ENCODE results near the gene EMCN. TPM values are rescaled to one million over a fixed set of nuclear protein-coding genes. Genes with fewer than 3 reads are reported as not detected.

The EMCN gene
- total RNA-seq, 1 experiment from 2014 or later: not detected

DNA sequence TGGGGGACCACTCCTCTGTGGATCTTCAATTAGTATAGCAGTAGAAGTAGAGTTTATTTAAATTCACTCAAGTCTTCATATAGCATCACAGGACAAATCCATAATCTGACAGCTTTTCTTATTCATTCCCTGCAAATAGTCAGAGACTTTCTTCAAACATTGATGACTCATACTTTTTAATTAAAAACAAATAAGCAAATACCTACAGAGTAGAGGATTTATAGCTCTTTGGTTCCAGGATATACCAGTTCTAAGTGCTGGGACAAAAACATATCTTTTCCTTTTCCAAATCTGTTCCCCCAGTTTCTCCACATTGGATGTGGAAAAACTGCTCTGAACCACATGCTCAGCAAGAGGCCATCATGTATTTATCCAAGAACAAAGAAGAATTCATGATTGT is 24.1 kb downstream of the EMCN start:
- TF ChIP-seq TCF7L2 (IDR thresholded peaks at IDR 0.05; ENCODE audit: low read depth, low read length) (no peak), POLR2AphosphoS5 (IDR thresholded peaks at IDR 0.05; ENCODE audit: low read depth, low read length) (no peak), SIN3A (IDR thresholded peaks at IDR 0.05; ENCODE audit: borderline replicate concordance, insufficient read depth, low read depth, low read length) (no peak)
- TF ChIP-seq, protein P1, sequence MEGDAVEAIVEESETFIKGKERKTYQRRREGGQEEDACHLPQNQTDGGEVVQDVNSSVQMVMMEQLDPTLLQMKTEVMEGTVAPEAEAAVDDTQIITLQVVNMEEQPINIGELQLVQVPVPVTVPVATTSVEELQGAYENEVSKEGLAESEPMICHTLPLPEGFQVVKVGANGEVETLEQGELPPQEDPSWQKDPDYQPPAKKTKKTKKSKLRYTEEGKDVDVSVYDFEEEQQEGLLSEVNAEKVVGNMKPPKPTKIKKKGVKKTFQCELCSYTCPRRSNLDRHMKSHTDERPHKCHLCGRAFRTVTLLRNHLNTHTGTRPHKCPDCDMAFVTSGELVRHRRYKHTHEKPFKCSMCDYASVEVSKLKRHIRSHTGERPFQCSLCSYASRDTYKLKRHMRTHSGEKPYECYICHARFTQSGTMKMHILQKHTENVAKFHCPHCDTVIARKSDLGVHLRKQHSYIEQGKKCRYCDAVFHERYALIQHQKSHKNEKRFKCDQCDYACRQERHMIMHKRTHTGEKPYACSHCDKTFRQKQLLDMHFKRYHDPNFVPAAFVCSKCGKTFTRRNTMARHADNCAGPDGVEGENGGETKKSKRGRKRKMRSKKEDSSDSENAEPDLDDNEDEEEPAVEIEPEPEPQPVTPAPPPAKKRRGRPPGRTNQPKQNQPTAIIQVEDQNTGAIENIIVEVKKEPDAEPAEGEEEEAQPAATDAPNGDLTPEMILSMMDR (IDR thresholded peaks at IDR 0.05): no peak
- TF ChIP-seq, protein P2, sequence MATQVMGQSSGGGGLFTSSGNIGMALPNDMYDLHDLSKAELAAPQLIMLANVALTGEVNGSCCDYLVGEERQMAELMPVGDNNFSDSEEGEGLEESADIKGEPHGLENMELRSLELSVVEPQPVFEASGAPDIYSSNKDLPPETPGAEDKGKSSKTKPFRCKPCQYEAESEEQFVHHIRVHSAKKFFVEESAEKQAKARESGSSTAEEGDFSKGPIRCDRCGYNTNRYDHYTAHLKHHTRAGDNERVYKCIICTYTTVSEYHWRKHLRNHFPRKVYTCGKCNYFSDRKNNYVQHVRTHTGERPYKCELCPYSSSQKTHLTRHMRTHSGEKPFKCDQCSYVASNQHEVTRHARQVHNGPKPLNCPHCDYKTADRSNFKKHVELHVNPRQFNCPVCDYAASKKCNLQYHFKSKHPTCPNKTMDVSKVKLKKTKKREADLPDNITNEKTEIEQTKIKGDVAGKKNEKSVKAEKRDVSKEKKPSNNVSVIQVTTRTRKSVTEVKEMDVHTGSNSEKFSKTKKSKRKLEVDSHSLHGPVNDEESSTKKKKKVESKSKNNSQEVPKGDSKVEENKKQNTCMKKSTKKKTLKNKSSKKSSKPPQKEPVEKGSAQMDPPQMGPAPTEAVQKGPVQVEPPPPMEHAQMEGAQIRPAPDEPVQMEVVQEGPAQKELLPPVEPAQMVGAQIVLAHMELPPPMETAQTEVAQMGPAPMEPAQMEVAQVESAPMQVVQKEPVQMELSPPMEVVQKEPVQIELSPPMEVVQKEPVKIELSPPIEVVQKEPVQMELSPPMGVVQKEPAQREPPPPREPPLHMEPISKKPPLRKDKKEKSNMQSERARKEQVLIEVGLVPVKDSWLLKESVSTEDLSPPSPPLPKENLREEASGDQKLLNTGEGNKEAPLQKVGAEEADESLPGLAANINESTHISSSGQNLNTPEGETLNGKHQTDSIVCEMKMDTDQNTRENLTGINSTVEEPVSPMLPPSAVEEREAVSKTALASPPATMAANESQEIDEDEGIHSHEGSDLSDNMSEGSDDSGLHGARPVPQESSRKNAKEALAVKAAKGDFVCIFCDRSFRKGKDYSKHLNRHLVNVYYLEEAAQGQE (IDR thresholded peaks at IDR 0.05; ENCODE audit: insufficient read depth in 1 of 2, low read depth in 2 of 2, low read length in 1 of 2): no peak
- no peaks in the 10 kb centered on the region for H3K4me1 ChIP-seq (ENCODE audit: control insufficient read depth, insufficient read depth, low read length)
- H3K4me3 ChIP-seq (ENCODE audit: low read depth in 2 of 2, low read length in 2 of 2): no peak overlapping the region
- ChIA-PET CTCF (no interaction called here), POLR2A (no interaction called here)
- H3K36me3 ChIP-seq (ENCODE audit: control insufficient read depth, insufficient read depth, low read length): no peaks in the 10 kb centered on the region
- no TSS peak for BruUV-seq (replicated peaks)
- no peaks in the 10 kb centered on the region for H3K27me3 ChIP-seq (ENCODE audit: control insufficient read depth, insufficient read depth, low read length)
- H3K27ac ChIP-seq (ENCODE audit: low read length): no peak overlapping the region
- intact Hi-C loops (cut with micrococcal nuclease; ENCODE audit: unreplicated experiment): no loop called here
- in situ Hi-C loops (cut with HindIII; ENCODE audit: low pct_unique_long_range_greater_than_20kb, low sequenced_read_pairs): no loop called here
- no peaks in the 10 kb centered on the region for H3K9me3 ChIP-seq (ENCODE audit: control insufficient read depth, insufficient read depth, low read depth, low read length)
- ATAC-seq: no peak
- no peak for DNase-seq (ENCODE audit: low read depth, low spot score)

DNA sequence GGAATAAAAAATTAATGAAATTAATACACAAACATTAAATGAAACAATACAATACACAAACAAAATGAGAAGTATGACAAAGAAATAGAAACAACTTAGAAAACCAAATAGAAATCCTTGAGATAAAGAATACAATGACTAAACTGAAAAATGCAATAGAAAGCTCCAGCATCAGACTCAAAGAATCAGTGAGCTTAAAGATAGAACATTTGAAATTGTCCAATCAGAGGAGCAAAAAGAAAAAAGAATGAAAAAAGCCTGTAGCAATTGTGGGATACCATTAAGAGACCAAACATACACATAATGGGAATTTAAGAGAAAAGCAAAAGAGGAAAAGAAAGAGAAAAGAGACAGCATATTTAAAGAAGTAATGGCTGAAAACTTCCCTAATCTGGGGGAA is 25.7 kb downstream of the EMCN start:
- Histone ChIP-seq H3K27me3 (ENCODE audit: control insufficient read depth, insufficient read depth, low read length) (no peaks in the 10 kb centered on the region), H3K4me3 (ENCODE audit: low read depth in 2 of 2, low read length in 2 of 2) (no peak overlapping the region), H3K4me1 (ENCODE audit: control insufficient read depth, insufficient read depth, low read length) (no peaks in the 10 kb centered on the region), H3K27ac (ENCODE audit: low read length) (no peak overlapping the region), H3K36me3 (ENCODE audit: control insufficient read depth, insufficient read depth, low read length) (no peaks in the 10 kb centered on the region), H3K9me3 (ENCODE audit: control insufficient read depth, insufficient read depth, low read depth, low read length) (no peaks in the 10 kb centered on the region)
- intact Hi-C loops (cut with micrococcal nuclease; ENCODE audit: unreplicated experiment) (no loop called here), in situ Hi-C loops (cut with HindIII; ENCODE audit: low pct_unique_long_range_greater_than_20kb, low sequenced_read_pairs) (no loop called here)
- no TSS peak for BruUV-seq (replicated peaks)
- no peak for DNase-seq (ENCODE audit: low read depth, low spot score)
- CTCF ChIA-PET: no interaction called here
- POLR2A ChIA-PET: no interaction called here
- no peak for ATAC-seq
- no peak for TF ChIP-seq POLR2AphosphoS5 (IDR thresholded peaks at IDR 0.05; ENCODE audit: low read depth, low read length)
- no peak for TF ChIP-seq TCF7L2 (IDR thresholded peaks at IDR 0.05; ENCODE audit: low read depth, low read length)
- TF ChIP-seq, protein P2 (IDR thresholded peaks at IDR 0.05; ENCODE audit: insufficient read depth in 1 of 2, low read depth in 2 of 2, low read length in 1 of 2): no peak
- TF ChIP-seq SIN3A (IDR thresholded peaks at IDR 0.05; ENCODE audit: borderline replicate concordance, insufficient read depth, low read depth, low read length): no peak
- TF ChIP-seq, protein P1 (IDR thresholded peaks at IDR 0.05): no peak

All from Panc1 (cell line).